Measurements from ENCODE around the gene BANK1.

The BANK1 gene

GRCh38 chr4:102080184-102080583 lies 289.7 kb downstream of the BANK1 start:
- in situ Hi-C loops (cut with MboI; ENCODE audit: low sequenced_read_pairs, unreplicated experiment) = no loop called here
- no peak for TF ChIP-seq CTCF (IDR thresholded peaks at IDR 0.05; ENCODE audit: borderline replicate concordance, control extremely low read depth, extremely low read depth, insufficient read depth, missing control alignments)

GRCh38 chr4:102089850-102090621 lies 299.5 kb downstream of the BANK1 start:
- no peak for DNase-seq (ENCODE audit: low spot score)
- no peak for TF ChIP-seq CTCF (IDR thresholded peaks at IDR 0.05; ENCODE audit: borderline replicate concordance, control extremely low read depth, extremely low read depth, insufficient read depth, missing control alignments)
- in situ Hi-C loops (cut with MboI; ENCODE audit: low sequenced_read_pairs, unreplicated experiment) = no loop called here

More at GRCh38 chr4:102080184-102080583, 289.7 kb downstream of the BANK1 start:
- DNase-seq (ENCODE audit: low spot score) = no peak

GRCh38 chr4:102091656-102092055 lies 301.1 kb downstream of the BANK1 start:
- TF ChIP-seq CTCF (IDR thresholded peaks at IDR 0.05; ENCODE audit: borderline replicate concordance, control extremely low read depth, extremely low read depth, insufficient read depth, missing control alignments) = no peak
- DNase-seq (ENCODE audit: low spot score) = no peak
- in situ Hi-C loops (cut with MboI; ENCODE audit: low sequenced_read_pairs, unreplicated experiment) = no loop called here

GRCh38 chr4:102094481-102094880 lies 304.0 kb downstream of the BANK1 start:
- DNase-seq (ENCODE audit: low spot score) = no peak
- in situ Hi-C loops (cut with MboI; ENCODE audit: low sequenced_read_pairs, unreplicated experiment) = no loop called here
- TF ChIP-seq CTCF (IDR thresholded peaks at IDR 0.05; ENCODE audit: borderline replicate concordance, control extremely low read depth, extremely low read depth, insufficient read depth, missing control alignments) = no peak

- in situ Hi-C loops (cut with MboI; ENCODE audit: low sequenced_read_pairs, unreplicated experiment) = no loop called here
- no peak for DNase-seq (ENCODE audit: low spot score)
These were observed 312.8 kb downstream of the BANK1 start for GRCh38 chr4:102103368-102103767.

GRCh38 chr4:102104278-102104677 lies 313.7 kb downstream of the BANK1 start:
- in situ Hi-C loops (cut with MboI; ENCODE audit: low sequenced_read_pairs, unreplicated experiment) = no loop called here
- DNase-seq (ENCODE audit: low spot score) = no peak
- no peak for TF ChIP-seq CTCF (IDR thresholded peaks at IDR 0.05; ENCODE audit: borderline replicate concordance, control extremely low read depth, extremely low read depth, insufficient read depth, missing control alignments)

More at GRCh38 chr4:102103368-102103767, 312.8 kb downstream of the BANK1 start:
- TF ChIP-seq CTCF (IDR thresholded peaks at IDR 0.05; ENCODE audit: borderline replicate concordance, control extremely low read depth, extremely low read depth, insufficient read depth, missing control alignments) = no peak
